SK-N-SH (cell line): ENCODE results near the gene FAM120B.

Experiments used
- CTCF ChIP-seq: fragments of 200-600 bp; sonication (generic); IDR thresholded peaks from 2 replicates; pipeline ENCODE4 v1.6.1; 2017; ENCODE audit warnings: antibody characterized with exemption, mild to moderate bottlenecking, moderate library complexity
- EP300 ChIP-seq, 2 experiments: IDR thresholded peaks; 2 replicates each; pipeline versions ENCODE4 v1.4.0 to v1.6.1; 2012; ENCODE audit warnings: borderline replicate concordance in 1 of 2, low read depth in 1 of 2, low read length in 1 of 2
- IRF3 ChIP-seq: fragments of 150-350 bp; IDR thresholded peaks from 2 replicates; pipeline ENCODE4 v1.6.1; 2016; ENCODE audit warnings: mild to moderate bottlenecking, low read depth, low read length
- MEF2A ChIP-seq: IDR thresholded peaks from 2 replicates; pipeline ENCODE4 v1.4.0; 2012; ENCODE audit warnings: low read depth, borderline replicate concordance
- POLR2AphosphoS5 ChIP-seq: IDR thresholded peaks from 2 replicates; pipeline ENCODE4 v1.6.1; 2012; ENCODE audit warnings: low read depth, low read length
- RAD21 ChIP-seq: IDR thresholded peaks from 2 replicates; pipeline ENCODE4 v1.6.1; 2012; ENCODE audit warnings: mild to moderate bottlenecking, low read length
- RFX5 ChIP-seq: IDR thresholded peaks from 2 replicates; pipeline ENCODE4 v1.6.1; 2012; ENCODE audit warnings: mild to moderate bottlenecking, improper control_type of control experiment, low read length
- TAF1 ChIP-seq: IDR thresholded peaks from 2 replicates; pipeline ENCODE4 v1.6.1; 2012; ENCODE audit warnings: low read depth, mild to moderate bottlenecking, low read length, moderate library complexity, borderline replicate concordance
- USF2 ChIP-seq: fragments of 150-350 bp; IDR thresholded peaks from 2 replicates; pipeline ENCODE4 v1.6.1; 2017; ENCODE audit warnings: antibody characterized with exemption, low read length, low read depth, borderline replicate concordance
- YY1 ChIP-seq: IDR thresholded peaks from 2 replicates; pipeline ENCODE4 v1.4.0; 2012; ENCODE audit warnings: low read depth, mild to moderate bottlenecking
- ZBTB33 ChIP-seq: IDR thresholded peaks from 2 replicates; pipeline ENCODE4 v1.4.0; 2012; ENCODE audit warnings: low read depth, borderline replicate concordance

- TF ChIP-seq EP300 (IDR thresholded peaks at IDR 0.05; ENCODE audit: borderline replicate concordance in 1 of 2, low read depth in 1 of 2, low read length in 1 of 2) (no peak), CTCF (no peak), YY1 (no peak), IRF3 (no peak), ZBTB33 (no peak), USF2 (no peak), TAF1 (no peak), RAD21 (0 out of 2 replicates have a peak, but pooled peaks have one; percentile 10), RFX5 (no peak), MEF2A (no peak), POLR2AphosphoS5 (no peak)
These were observed 81.6 kb downstream of the FAM120B start for GRCh38 chr6:170388113-170388512.
